Uterus (tissue), 4 donors: Measurements from ENCODE around the gene C6orf58. TPM values are rescaled to one million over a fixed set of nuclear protein-coding genes. Genes with fewer than 3 reads are reported as not detected.

Experiments
- DNase-seq, 2 donors: peaks; one replicate each; pipeline ENCODE4 v3.0.0-alpha.2; 2019 to 2020
- H3K27ac ChIP-seq, 2 donors: fragments of 200-600 bp; sonication (generic); 1 replicate in 1 of 2; 2 replicates in 1 of 2; pipeline ENCODE4 v1.5.1; 2016 to 2018
- H3K27me3 ChIP-seq, 2 donors: fragments of 200-600 bp; sonication (generic); one replicate each; pipeline ENCODE4 v1.5.1; 2018 to 2019; ENCODE audit warnings: control low read depth in 1 of 2
- H3K36me3 ChIP-seq, 2 donors: fragments of 200-600 bp; sonication (generic); one replicate each; pipeline ENCODE4 v1.5.1; 2019; ENCODE audit warnings: control low read depth in 1 of 2
- H3K4me1 ChIP-seq, 2 donors: fragments of 200-600 bp; sonication (generic); one replicate each; pipeline ENCODE4 v1.5.1; 2018 to 2019; ENCODE audit warnings: control low read depth in 1 of 2
- H3K4me3 ChIP-seq, 2 donors: fragments of 200-600 bp; sonication (generic); 1 replicate in 1 of 2; 2 replicates in 1 of 2; pipeline ENCODE4 v1.5.1; 2018 to 2019; ENCODE audit warnings: mild to moderate bottlenecking in 1 of 2
- H3K9me3 ChIP-seq, 2 donors: fragments of 200-600 bp; sonication (generic); one replicate each; pipeline ENCODE4 v1.5.1; 2019; ENCODE audit warnings: control low read depth in 1 of 2
- CTCF ChIP-seq, 4 experiments: fragments of 200-600 bp in 2 of 4; fragments of 450-650 bp in 2 of 4; sonication (generic) in 2 of 4; IDR thresholded peaks; one replicate each; pipeline ENCODE4 v1.5.1; 2016 to 2019; ENCODE audit warnings: antibody characterized with exemption in 4 of 4, mild to moderate bottlenecking in 2 of 4, moderate library complexity in 1 of 4
- POLR2A ChIP-seq, 2 donors: fragments of 450-650 bp; IDR thresholded peaks; one replicate each; pipeline ENCODE4 v1.6.1; 2016; ENCODE audit warnings: antibody characterized with exemption in 2 of 2, mild to moderate bottlenecking in 1 of 2, moderate library complexity in 1 of 2
- intact Hi-C: fragments of 100-400 bp; cut with DNase I; formaldehyde crosslinking; loops from one replicate; pipeline ENCODE4 v1.15.1; 2023; ENCODE audit warnings: low total_unique reads
- total RNA-seq, 4 donors: library from RNA; depleted of rRNA in 3 of 4; stranded (reverse); fragments of >200 nt in 3 of 4; gene quantifications; one replicate each; pipeline versions ENCODE4 v1.1.0 to v1.2.4, GENCODE V29; 2014 to 2023
- donor health status: DM: yes; HTN: yes; CAD: no.

Gene C6orf58
- total RNA-seq, 4 donors from 2014 or later = 0.28 TPM; not detected in 3

DNA sequence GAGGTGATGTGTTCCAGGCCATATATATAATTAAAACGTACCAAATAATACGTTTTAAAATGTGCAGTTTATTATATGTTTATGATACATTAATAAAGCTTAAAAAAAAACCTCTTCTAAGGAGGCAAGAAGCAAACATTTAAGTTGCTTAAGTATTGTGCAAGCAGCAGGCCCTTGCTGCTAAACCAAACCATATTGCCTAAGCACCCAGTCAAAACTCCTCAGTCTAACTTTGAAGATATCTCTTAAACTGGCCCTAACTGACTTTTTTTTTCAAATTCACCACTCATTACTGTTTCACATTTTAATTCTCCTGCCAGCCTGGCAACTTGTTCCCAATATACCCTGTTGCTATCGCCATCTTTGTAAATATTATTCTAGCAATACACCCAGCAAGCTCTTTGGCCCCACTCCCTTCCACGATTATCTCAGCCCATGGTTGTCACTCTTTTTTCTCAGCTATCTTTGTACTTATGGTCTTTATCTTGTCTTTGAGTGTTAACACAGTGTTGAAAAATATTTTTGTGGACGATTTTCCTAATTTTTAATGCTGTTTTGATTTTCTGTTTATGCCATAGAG, 60.9 kb downstream of the C6orf58 start:
- Histone ChIP-seq H3K27ac (no peak overlapping the region), H3K4me3 (no peak overlapping the region), H3K4me1 (no peaks in the 10 kb centered on the region), H3K27me3 (no peaks in the 10 kb centered on the region), H3K36me3 (no peaks in the 10 kb centered on the region), H3K9me3 (no peaks in the 10 kb centered on the region)
- intact Hi-C loops = no loop called here
- TF ChIP-seq CTCF (IDR thresholded peaks at IDR 0.05) (no peak), POLR2A (IDR thresholded peaks at IDR 0.05) (no peak)
- no peak for DNase-seq

Other genes with a start within 250 kb of the C6orf58 start
- 100 to 1,000 TPM in 1 of 4 donors, 10 to 100 TPM in 2, 1 to 10 TPM in 1; 7.4 to 109 (median 18.5) TPM for gene ECHDC1, start 233.6 kb upstream of the C6orf58 start, total RNA-seq
- gene KIAA0408, start 117.8 kb upstream of the C6orf58 start, total RNA-seq = 10 to 100 TPM in 1 of 4 donors, 1 to 10 TPM in 3; 2.3 to 31.2 (median 5.7) TPM